Chondrocyte (in vitro differentiated cells): ENCODE results near the gene COL19A1. TPM values are rescaled to one million over a fixed set of nuclear protein-coding genes. Genes with fewer than 3 reads are reported as not detected.

Experiments used
- DNase-seq: peaks from one replicate; pipeline ENCODE4 v3.0.0; 2021; ENCODE audit warnings: mixed read lengths, low spot score
- H3K27ac Mint-ChIP-seq: one replicate; pipeline ENCODE4 v1.8.0; 2021; ENCODE audit warnings: mild to moderate bottlenecking, moderate library complexity, mixed read lengths; ENCODE audit not compliant: unreplicated experiment
- H3K27me3 Mint-ChIP-seq: 2 replicates; pipeline ENCODE4 v1.8.0; 2021; ENCODE audit warnings: low read depth, mixed read lengths
- H3K36me3 Mint-ChIP-seq: 2 replicates; pipeline ENCODE4 v1.8.0; 2021; ENCODE audit warnings: low read depth, mixed read lengths
- H3K4me1 Mint-ChIP-seq: 2 replicates; pipeline ENCODE4 v1.8.0; 2021; ENCODE audit warnings: low read depth, mild to moderate bottlenecking, mixed read lengths
- H3K4me3 Mint-ChIP-seq: one replicate; pipeline ENCODE4 v1.8.0; 2021; ENCODE audit warnings: mild to moderate bottlenecking, moderate library complexity, mixed read lengths; ENCODE audit not compliant: unreplicated experiment
- H3K9me3 Mint-ChIP-seq: 2 replicates; pipeline ENCODE4 v1.8.0; 2021; ENCODE audit warnings: low read depth, mixed read lengths
- total RNA-seq: library from RNA; stranded (reverse); gene quantifications from 3 replicates; pipeline ENCODE4 v1.2.1, GENCODE V29; 2021
- TF ChIP-seq, protein P1 (sequence below): fragments of 200-600 bp; sonication (generic); IDR thresholded peaks from 2 replicates; pipeline ENCODE4 v1.5.0; 2021; ENCODE audit warnings: antibody characterized with exemption, mild to moderate bottlenecking, moderate library complexity

The COL19A1 gene
- total RNA-seq, 1 donor from 2014 or later = 2.0 TPM

- DNase-seq = no peak
- no peak overlapping the region for H3K27ac Mint-ChIP-seq
- TF ChIP-seq, protein P1, sequence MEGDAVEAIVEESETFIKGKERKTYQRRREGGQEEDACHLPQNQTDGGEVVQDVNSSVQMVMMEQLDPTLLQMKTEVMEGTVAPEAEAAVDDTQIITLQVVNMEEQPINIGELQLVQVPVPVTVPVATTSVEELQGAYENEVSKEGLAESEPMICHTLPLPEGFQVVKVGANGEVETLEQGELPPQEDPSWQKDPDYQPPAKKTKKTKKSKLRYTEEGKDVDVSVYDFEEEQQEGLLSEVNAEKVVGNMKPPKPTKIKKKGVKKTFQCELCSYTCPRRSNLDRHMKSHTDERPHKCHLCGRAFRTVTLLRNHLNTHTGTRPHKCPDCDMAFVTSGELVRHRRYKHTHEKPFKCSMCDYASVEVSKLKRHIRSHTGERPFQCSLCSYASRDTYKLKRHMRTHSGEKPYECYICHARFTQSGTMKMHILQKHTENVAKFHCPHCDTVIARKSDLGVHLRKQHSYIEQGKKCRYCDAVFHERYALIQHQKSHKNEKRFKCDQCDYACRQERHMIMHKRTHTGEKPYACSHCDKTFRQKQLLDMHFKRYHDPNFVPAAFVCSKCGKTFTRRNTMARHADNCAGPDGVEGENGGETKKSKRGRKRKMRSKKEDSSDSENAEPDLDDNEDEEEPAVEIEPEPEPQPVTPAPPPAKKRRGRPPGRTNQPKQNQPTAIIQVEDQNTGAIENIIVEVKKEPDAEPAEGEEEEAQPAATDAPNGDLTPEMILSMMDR = no peak
- H3K36me3 Mint-ChIP-seq = no peaks in the 10 kb centered on the region
- H3K27me3 Mint-ChIP-seq = peaks cover 10% of the 10 kb centered on the region
- H3K4me3 Mint-ChIP-seq = no peak overlapping the region
- no peaks in the 10 kb centered on the region for H3K9me3 Mint-ChIP-seq
- peaks cover 5% of the 10 kb centered on the region for H3K4me1 Mint-ChIP-seq
Measured at GRCh38 chr6:70113171-70113570, 246.8 kb downstream of the COL19A1 start.

DNA sequence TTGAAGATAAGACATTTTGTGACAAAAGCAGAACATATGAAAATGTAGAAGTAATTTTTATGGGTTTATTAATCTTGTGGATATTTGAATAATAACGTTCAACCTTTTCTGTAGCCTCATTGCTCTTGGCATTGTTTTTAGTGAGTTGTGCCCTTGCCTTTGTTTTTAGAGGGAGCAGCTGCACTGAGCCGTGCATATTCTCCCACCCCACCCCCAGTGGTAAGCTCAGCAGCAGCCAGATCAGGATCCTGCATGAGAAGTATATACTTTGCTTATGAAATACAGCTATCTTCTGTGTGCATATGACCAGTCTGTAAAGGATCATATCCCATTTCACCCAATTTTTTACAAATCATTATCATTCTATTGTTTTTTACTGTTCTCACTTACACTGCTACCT, 252.3 kb downstream of the COL19A1 start:
- H3K27me3 Mint-ChIP-seq = peaks cover 9% of the 10 kb centered on the region

DNA sequence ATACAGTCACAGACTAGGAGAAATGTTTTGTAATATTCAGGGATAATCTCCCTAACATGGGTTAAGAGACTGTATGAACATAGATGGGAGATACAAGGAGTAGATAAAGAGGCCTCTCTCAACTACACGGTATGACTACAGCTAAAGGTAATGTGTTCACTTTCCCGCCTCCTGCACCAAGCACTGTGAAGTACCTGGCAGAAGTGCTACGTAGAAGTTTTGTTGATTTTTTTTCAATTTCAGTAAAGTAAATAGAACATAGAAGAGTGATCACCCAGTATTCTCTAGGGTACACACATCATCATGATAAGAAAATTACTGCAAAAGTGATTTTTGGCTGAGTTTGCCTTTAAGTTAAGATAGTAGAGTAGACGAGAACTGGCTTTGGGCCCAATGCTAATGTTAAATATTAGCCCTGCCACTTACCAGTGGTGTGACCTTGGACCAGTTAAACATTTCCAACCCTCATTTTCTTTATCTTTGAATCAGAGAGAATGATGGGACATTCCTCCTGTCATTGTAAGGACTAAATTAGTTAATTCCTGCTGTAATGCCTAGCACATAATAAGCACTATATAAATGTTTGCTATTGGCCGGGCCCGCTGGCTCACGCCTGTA, 253.0 kb downstream of the COL19A1 start:
- no peaks in the 10 kb centered on the region for H3K9me3 Mint-ChIP-seq
- H3K4me1 Mint-ChIP-seq = no peaks in the 10 kb centered on the region
- H3K4me3 Mint-ChIP-seq = no peak overlapping the region
- H3K36me3 Mint-ChIP-seq = no peaks in the 10 kb centered on the region
- DNase-seq = no peak
- TF ChIP-seq, protein P1 = no peak
- peaks cover 9% of the 10 kb centered on the region for H3K27me3 Mint-ChIP-seq
- no peak overlapping the region for H3K27ac Mint-ChIP-seq

More for the DNA sequence above, 252.3 kb downstream of the COL19A1 start:
- Mint-ChIP-seq H3K4me3 (no peak overlapping the region), H3K9me3 (no peaks in the 10 kb centered on the region), H3K4me1 (no peaks in the 10 kb centered on the region), H3K27ac (no peak overlapping the region), H3K36me3 (no peaks in the 10 kb centered on the region)
- DNase-seq = no peak
- TF ChIP-seq, protein P1 = no peak

GRCh38 chr6:70124443-70124842, 258.1 kb downstream of the COL19A1 start:
- Mint-ChIP-seq H3K27ac (no peak overlapping the region), H3K9me3 (no peaks in the 10 kb centered on the region), H3K27me3 (peaks cover 3% of the 10 kb centered on the region), H3K4me1 (peaks cover 7% of the 10 kb centered on the region), H3K36me3 (no peaks in the 10 kb centered on the region), H3K4me3 (no peak overlapping the region)
- no peak for DNase-seq
- TF ChIP-seq, protein P1 = no peak

GRCh38 chr6:70124882-70125545, 258.7 kb downstream of the COL19A1 start:
- no peak for DNase-seq
- H3K9me3 Mint-ChIP-seq = no peaks in the 10 kb centered on the region
- peaks cover 7% of the 10 kb centered on the region for H3K4me1 Mint-ChIP-seq
- H3K27ac Mint-ChIP-seq = no peak overlapping the region
- peaks cover 3% of the 10 kb centered on the region for H3K27me3 Mint-ChIP-seq
- H3K4me3 Mint-ChIP-seq = no peak overlapping the region
- TF ChIP-seq, protein P1 = no peak
- no peaks in the 10 kb centered on the region for H3K36me3 Mint-ChIP-seq
